Nephron progenitor cell (in vitro differentiated cells): Measurements from ENCODE around the gene EPN1.

Source experiments
- DNase-seq: peaks from one replicate; pipeline ENCODE4 v3.0.0; 2021
- H3K27ac Mint-ChIP-seq: 2 replicates; pipeline ENCODE4 v1.8.0; 2021; ENCODE audit warnings: mild to moderate bottlenecking, moderate library complexity, mixed read lengths
- H3K27me3 Mint-ChIP-seq: 2 replicates; pipeline ENCODE4 v1.8.0; 2021; ENCODE audit warnings: mild to moderate bottlenecking, low read depth, mixed read lengths; ENCODE audit not compliant: poor library complexity
- H3K36me3 Mint-ChIP-seq: 2 replicates; pipeline ENCODE4 v1.8.0; 2021; ENCODE audit warnings: low read depth, mixed read lengths
- H3K4me1 Mint-ChIP-seq: 2 replicates; pipeline ENCODE4 v1.8.0; 2021; ENCODE audit warnings: mixed read lengths
- H3K4me3 Mint-ChIP-seq: 2 replicates; pipeline ENCODE4 v1.8.0; 2021; ENCODE audit warnings: mild to moderate bottlenecking, moderate library complexity, mixed read lengths
- H3K9me3 Mint-ChIP-seq: 2 replicates; pipeline ENCODE4 v1.8.0; 2021; ENCODE audit warnings: mild to moderate bottlenecking, moderate library complexity, mixed read lengths
- TF ChIP-seq, protein P1 (sequence below): fragments of 200-600 bp; sonication (generic); IDR thresholded peaks from 2 replicates; pipeline ENCODE4 v1.5.0; 2021; ENCODE audit warnings: antibody characterized with exemption

The EPN1 gene

DNA sequence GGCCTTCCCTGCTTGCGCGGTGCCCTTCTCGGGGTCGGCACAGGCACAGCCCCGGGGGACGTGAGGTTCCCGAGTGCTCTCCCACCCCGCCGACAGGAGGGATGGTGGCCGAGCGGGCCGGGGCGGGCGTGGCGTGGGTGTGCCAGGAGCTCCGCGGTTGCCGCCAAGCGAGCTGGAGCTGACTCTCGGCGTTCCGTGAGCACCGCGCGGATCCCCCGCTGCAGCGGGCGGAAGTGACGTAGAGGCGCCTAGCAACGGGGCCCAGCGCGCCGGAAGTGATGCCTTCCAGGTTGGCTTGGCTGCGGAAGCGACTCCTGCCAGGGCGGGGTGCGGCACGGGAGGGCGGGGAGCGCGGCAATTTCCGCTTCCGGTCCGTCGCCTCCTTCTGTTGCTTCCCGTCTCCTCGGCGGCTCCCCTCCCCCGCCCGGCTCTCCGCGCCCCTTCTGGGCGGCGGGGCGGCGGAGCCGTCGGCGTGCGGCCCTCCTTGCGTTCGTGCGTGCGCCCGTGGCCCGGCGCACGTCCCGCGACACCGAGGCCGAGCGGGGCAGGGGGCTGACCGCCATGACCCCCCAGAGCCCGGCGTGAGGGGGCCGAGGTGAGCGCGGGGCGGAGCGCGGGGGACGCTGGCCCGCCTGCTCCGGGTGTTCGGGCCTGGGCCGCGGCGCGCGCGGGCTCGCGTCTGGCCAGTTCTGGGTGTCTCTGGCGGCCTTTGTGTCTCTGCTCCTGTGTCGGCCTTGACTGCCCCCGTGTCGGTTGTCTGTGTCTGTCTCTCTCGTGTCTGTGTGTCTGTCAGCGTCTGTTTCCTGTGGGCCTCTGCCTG, at the start of gene EPN1:
TSS of gene EPN1 (plus strand) at position 386 of the 820 bp plus-strand sequence. CDS start 3,402 bp downstream, outside the sequence.
- peak; percentile 98 for DNase-seq
- TF ChIP-seq, protein P1, sequence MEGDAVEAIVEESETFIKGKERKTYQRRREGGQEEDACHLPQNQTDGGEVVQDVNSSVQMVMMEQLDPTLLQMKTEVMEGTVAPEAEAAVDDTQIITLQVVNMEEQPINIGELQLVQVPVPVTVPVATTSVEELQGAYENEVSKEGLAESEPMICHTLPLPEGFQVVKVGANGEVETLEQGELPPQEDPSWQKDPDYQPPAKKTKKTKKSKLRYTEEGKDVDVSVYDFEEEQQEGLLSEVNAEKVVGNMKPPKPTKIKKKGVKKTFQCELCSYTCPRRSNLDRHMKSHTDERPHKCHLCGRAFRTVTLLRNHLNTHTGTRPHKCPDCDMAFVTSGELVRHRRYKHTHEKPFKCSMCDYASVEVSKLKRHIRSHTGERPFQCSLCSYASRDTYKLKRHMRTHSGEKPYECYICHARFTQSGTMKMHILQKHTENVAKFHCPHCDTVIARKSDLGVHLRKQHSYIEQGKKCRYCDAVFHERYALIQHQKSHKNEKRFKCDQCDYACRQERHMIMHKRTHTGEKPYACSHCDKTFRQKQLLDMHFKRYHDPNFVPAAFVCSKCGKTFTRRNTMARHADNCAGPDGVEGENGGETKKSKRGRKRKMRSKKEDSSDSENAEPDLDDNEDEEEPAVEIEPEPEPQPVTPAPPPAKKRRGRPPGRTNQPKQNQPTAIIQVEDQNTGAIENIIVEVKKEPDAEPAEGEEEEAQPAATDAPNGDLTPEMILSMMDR: no peak
- Mint-ChIP-seq H3K4me1 (peaks cover 62% of the 10 kb centered on the region), H3K4me3 (peak within 1 kb of the TSS; percentile 98), H3K36me3 (peaks cover 46% of the 10 kb centered on the region), H3K27ac (peak within 1 kb of the TSS; percentile 98), H3K27me3 (peaks cover 3% of the 10 kb centered on the region), H3K9me3 (no peaks in the 10 kb centered on the region)

DNA sequence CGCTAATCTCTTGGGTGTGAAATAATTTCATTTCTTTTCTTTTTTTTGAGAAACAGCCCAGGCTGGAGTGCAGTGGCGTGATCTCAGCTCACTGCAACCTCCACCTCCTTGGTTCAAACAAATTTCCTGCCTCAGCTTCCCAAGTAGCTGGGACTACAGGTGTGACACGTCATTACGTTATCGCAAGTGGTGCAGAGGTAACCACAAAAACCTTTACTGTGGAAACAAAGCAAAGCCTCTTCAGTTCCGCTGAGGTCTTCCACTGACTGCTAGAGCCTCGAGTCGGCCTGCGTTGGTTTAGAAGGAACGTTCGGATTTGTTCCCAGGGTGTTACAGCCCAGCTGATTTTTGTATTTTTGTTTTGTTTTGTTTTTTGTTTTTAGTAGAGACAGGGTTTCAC, 48.7 kb upstream of the EPN1 start:
- TF ChIP-seq, protein P1: no peak
- no peak for DNase-seq
- Mint-ChIP-seq H3K36me3 (peaks cover 10% of the 10 kb centered on the region), H3K4me3 (no peak overlapping the region), H3K27ac (no peak overlapping the region), H3K27me3 (peaks cover 18% of the 10 kb centered on the region), H3K9me3 (no peaks in the 10 kb centered on the region), H3K4me1 (peaks cover 19% of the 10 kb centered on the region)

DNA sequence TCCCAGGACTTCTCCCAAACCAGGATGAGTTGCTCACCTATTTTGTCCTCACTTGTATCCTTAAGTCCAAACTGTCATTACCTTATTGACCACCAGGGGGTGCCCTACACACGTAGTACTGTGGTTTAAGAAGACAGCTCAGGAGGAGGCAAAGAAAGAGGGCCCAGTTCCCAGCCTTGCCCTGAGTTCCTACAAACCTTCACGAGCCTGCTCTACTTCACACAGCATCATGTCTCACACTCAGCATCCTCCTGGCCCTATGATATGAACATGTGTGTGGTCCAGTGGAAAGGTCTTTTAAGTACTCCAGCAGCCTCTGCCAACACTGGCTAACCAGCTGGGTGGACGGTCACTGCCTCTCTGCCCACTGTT, 42.6 kb upstream of the EPN1 start:
- Mint-ChIP-seq H3K4me3 (peak overlapping the region; percentile 5), H3K27me3 (peaks cover 25% of the 10 kb centered on the region), H3K4me1 (peaks cover 41% of the 10 kb centered on the region), H3K9me3 (no peaks in the 10 kb centered on the region), H3K27ac (no peak overlapping the region), H3K36me3 (no peaks in the 10 kb centered on the region)
- peak; percentile 90 for DNase-seq
- TF ChIP-seq, protein P1: peak; percentile 92

DNA sequence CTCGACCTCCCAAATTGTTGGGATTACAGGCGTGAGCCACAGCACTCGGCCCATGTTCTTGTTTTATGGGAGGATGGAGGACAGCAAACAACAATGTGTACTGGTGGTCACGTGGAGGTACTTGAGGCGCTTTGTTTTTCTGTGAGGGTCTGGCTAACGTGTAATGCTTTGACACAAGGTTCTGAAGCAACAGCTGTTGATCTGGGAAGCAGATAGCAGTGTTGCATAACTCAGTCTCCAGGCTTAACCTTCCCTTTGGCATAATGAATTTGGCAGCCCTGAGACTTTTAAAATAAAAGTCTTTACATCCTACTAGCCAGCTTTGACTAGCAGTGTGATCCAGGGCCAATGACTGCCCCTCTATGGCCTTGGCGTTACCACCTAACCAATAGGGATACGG, 41.2 kb upstream of the EPN1 start:
- peaks cover 10% of the 10 kb centered on the region for H3K36me3 Mint-ChIP-seq
- no peak overlapping the region for H3K27ac Mint-ChIP-seq
- H3K27me3 Mint-ChIP-seq: peaks cover 24% of the 10 kb centered on the region
- TF ChIP-seq, protein P1: no peak
- peaks cover 52% of the 10 kb centered on the region for H3K4me1 Mint-ChIP-seq
- DNase-seq: no peak
- H3K9me3 Mint-ChIP-seq: no peaks in the 10 kb centered on the region
- no peak overlapping the region for H3K4me3 Mint-ChIP-seq

DNA sequence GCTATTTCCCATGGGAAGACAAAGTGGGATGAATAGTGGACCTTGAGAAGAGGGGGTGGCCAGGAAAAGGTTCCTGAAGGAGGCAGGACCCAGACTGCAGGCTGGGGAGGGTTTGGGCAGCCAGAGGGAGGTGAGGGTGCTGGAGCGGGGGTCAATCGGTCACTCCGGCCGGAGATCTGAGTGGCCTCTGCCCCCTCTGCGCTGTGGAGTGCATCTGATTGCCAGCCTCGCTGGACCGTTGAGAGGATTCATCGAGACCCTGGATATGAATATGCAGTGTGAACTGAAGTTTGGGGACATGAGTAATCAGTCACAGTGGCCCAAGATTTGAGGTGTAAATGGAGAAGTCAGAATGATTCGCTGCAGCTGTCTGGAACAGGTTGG, 39.7 kb upstream of the EPN1 start:
- H3K9me3 Mint-ChIP-seq: no peaks in the 10 kb centered on the region
- H3K4me3 Mint-ChIP-seq: peak overlapping the region; percentile 100
- peak overlapping the region; percentile 100 for H3K27ac Mint-ChIP-seq
- peaks cover 59% of the 10 kb centered on the region for H3K4me1 Mint-ChIP-seq
- H3K36me3 Mint-ChIP-seq: peaks cover 13% of the 10 kb centered on the region
- no peak for DNase-seq
- TF ChIP-seq, protein P1: no peak
- H3K27me3 Mint-ChIP-seq: peaks cover 16% of the 10 kb centered on the region
